HG02885 (cell line): ENCODE data around the gene C2orf66.

Source experiments
- ATAC-seq: cut with Tn5 transposase; IDR thresholded peaks from one replicate; pipeline ENCODE4 v1.9.1; 2021; ENCODE audit warnings: mild to moderate bottlenecking; ENCODE audit not compliant: unreplicated experiment, poor library complexity

The C2orf66 gene

DNA sequence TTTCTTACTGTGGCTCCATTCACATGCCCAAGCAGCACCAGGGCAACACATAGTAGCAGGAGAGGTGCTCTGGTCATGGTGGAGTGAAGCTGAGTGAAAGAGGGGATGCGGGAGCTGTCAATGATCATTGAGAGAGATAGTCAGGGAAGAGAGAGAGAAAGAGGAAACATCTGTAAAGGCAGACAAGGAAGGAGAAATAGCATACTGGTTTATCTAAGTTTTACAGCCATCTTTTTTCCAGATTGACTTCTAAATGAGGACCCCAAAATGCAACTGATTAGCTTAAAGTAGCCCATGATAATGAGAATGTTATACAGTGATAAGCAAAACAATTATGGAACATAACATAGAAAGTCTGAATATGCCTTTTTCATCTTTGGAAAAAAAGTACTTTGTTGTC, at the start of gene C2orf66:
C2orf66 (minus strand) TSS at position 96 of the 400 bp plus-strand sequence; CDS start at position 77, 19 bp downstream.
- no peak for ATAC-seq

- no peak for ATAC-seq
Observed at GRCh38 chr2:196854629-196855028, 45.5 kb upstream of the C2orf66 start.

GRCh38 chr2:196853301-196854087, 44.3 kb upstream of the C2orf66 start:
- ATAC-seq = no peak

DNA sequence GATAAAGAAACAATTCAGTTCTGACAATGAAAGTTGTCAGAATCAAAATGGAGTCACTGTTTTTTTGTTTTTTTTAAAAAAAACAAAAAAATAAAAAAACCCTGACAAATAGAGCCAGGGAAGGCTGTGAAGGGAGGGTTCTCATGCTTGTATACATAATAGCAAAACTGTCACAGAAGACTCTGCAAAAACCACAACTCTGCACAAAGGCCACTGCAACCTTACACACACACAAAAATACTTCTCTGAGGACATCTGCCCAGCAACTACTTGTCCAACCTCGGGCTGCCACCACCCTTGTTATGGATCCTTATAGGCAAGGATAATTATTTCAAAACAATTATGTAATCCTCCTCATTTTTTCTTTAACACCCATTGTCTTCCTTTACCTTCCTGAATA, 41.9 kb upstream of the C2orf66 start:
- ATAC-seq = no peak

GRCh38 chr2:196849895-196850294, 40.7 kb upstream of the C2orf66 start:
- ATAC-seq = no peak

GRCh38 chr2:196846295-196846694, 37.1 kb upstream of the C2orf66 start:
- ATAC-seq = no peak

DNA sequence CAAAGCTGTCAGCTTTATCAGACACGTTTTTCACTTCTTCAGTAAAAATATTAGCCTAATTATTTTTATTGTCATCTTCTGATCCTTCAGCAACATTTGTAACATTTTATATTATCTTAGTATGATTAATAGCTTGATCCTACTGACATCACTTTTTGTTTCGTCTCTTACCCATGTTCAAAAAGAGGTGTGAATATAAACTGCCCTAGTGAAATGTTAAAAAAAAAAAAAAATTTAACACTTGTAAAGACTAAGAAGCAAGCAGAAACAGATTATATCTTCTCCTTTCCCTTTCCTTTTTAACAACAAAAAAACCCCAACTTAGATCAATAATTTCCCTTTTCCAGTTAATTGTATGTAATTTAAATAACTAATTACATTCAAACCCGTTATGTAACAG, 36.2 kb upstream of the C2orf66 start:
- no peak for ATAC-seq

- no peak for ATAC-seq
Observed at GRCh38 chr2:196840171-196840570, 31.0 kb upstream of the C2orf66 start.

DNA sequence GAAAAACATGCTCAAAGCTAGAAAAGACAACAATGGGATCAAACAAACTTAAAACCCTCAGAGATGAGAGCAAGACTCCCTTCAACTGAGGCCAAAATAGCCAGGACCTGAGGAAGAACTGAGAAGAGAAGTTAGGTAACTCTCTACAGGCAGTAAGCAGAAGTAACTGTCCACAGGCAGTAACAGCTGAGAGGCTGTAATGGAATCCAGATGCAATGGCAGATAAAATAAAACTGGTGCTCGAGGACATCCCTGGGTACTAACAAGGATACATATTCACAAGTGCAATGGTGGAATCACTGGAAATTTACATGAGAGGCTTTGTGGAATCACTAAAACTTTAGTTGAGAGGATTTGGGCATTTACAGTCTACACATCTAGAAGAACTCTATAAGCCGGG, 30.4 kb upstream of the C2orf66 start:
- no peak for ATAC-seq

DNA sequence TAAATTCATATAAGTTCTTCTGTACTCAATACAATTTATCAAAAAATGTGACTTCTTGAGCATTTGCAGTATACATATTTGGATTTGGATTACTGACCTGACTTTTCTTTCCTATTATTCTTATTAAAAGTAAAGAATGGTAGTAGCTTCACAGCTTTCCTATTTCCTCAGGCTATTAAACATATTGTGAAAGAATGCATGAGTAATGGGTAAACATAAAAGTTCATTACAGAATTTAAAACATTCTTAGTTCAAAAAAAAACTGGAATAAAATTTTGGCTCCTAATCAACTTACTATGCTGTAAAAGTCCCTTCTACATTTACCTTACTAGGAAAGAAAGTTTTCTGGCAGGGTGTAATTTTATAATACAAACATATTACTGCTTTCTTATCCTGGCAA, 27.3 kb upstream of the C2orf66 start:
- ATAC-seq = no peak

DNA sequence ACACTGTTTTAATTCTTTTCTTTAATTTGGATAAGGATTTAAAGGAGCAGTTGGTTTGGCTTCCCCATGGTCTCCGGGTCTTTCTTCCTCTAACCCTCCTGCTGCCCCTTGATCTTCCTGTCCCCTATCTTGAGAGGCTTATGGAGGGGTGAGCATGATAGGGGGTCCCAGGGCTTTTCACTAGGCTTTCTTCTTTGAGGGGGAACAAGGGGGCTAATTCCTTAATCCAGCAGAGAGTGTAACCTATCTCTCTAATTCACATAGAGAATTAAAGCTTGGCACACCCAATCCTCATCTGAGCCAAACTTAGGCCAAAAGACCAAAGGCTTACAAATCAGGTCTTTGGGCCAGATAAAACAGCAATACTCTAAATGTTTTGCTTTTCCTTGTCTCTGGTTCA, 21.5 kb upstream of the C2orf66 start:
- ATAC-seq = no peak

DNA sequence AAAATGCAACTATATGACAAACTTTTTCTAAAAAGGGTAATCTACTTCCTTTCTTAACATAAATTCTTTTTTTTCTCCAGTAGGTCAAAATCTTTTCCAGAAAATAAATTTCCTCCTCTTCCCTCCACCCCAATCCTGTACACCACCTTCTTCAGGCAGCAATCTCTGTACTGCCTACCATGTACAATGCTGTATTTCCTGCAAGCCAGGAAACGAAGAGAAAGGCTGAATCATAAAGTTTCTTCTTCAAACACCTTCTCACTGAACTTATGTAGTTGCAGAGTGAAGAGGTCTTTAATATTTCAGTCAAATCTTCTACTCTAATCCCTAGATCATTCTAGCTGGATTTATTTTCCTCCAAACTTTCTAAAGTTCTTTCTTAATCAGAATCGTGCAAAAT, 18.2 kb upstream of the C2orf66 start:
- no peak for ATAC-seq

- no peak for ATAC-seq
Observed at GRCh38 chr2:196823750-196824522, 14.8 kb upstream of the C2orf66 start.

GRCh38 chr2:196821195-196821594, 12.0 kb upstream of the C2orf66 start:
- no peak for ATAC-seq

DNA sequence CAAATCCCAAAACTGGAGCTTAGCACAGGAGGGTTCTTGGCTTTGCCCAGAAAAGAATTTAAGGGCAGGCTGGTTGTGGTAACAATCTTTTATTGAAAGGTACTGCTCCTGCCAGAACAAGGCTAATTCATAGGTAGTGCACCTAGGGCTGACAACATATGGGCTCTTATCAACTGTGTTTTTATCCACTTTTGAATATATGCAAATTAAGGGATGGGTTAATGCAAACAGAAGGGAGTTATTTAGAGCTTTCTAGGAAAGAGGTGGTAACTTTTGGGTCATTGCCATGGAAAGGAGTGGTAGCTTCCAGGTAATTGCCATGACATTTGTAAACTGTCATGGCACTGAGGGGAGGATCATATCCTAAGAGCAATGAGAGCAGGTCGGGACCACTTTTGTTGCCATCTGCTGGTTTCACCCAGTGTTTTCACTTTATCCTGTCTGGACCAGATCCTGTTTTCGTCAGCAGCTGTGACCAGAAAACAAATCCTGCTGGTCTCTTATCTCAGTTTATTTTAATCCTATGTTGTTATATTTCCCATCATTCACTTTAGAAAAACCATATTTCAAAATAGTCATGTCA, 981 bp downstream of the C2orf66 start:
- ATAC-seq = no peak

GRCh38 chr2:196804381-196804780, 4.8 kb downstream of the C2orf66 start:
- no peak for ATAC-seq

- no peak for ATAC-seq
Observed at GRCh38 chr2:196802401-196802800, 6.8 kb downstream of the C2orf66 start.

- no peak for ATAC-seq
Observed at GRCh38 chr2:196801674-196802261, 7.4 kb downstream of the C2orf66 start.

DNA sequence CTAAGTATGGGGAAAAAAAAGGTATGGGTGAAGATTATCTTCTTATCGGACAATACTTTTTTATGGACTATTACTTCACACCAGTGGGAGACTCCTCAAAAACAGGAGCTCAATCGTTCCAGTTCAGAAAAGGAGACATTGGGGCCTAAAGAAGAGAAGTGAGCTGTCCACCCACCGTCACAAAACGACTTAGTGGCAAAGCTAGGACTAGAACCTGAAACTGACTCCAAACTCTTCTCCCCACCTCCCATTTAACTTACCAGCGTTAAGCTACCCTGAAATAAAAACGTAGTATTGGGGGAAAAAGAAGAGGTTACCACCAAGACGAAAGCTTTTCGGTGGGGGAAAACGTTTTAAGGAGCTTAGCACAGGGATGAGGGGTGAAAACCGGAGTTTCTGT, 10.2 kb downstream of the C2orf66 start:
- no peak for ATAC-seq

GRCh38 chr2:196792865-196793264, 16.3 kb downstream of the C2orf66 start:
- no peak for ATAC-seq
